Endothelial cell of umbilical vein (primary cell): ENCODE measurements around the gene STRN3. TPM values are rescaled to one million over a fixed set of nuclear protein-coding genes. Genes with fewer than 3 reads are reported as not detected.

ENCODE experiments used
- BruUV-seq: library from RNA; stranded (reverse); fragments of 400-500 nt; replicated peaks from 2 replicates; lab custom pipeline; 2021; lab: Mats Ljungman, UMichigan
- CTCF ChIA-PET: fragments of 300-600, 350-600 bp; sonication (Branson Sonifier 250); formaldehyde crosslinking; loops from one replicate; lab custom pipeline; 2021; ENCODE audit warnings: antibody characterized with exemption, inconsistent platforms; lab: Charles Lee
- POLR2A ChIA-PET: fragments of 300-600, 350-600 bp; sonication (Branson Sonifier 250); formaldehyde crosslinking; loops from one replicate; lab custom pipeline; 2021; ENCODE audit warnings: antibody characterized with exemption, inconsistent platforms; lab: Charles Lee
- DNase-seq: peaks from one replicate; pipeline ENCODE4 v3.0.0-alpha.2; 2011; ENCODE audit warnings: low read depth, low spot score
- FAIRE-seq: peaks from 2 replicates; lab custom pipeline; 2011; peaks lifted over from hg19 to GRCh38; lab: Jason Lieb, UNC
- H2AFZ ChIP-seq: 2 replicates; pipeline ENCODE4 v1.6.0; 2012; ENCODE audit warnings: low read depth, low read length, control low read depth, inconsistent platforms
- H3K27ac ChIP-seq: 2 replicates; pipeline ENCODE4 v1.5.1; 2011; ENCODE audit warnings: low read depth, mild to moderate bottlenecking, control low read depth, low read length, moderate library complexity; ENCODE audit not compliant: insufficient read depth
- H3K27me3 ChIP-seq, 2 experiments: 2 replicates each; pipeline versions ENCODE4 v1.6.0 to v1.6.1; 2011; ENCODE audit warnings: low read length in 2 of 2, mixed read lengths in 1 of 2; ENCODE audit not compliant: control insufficient read depth in 2 of 2, insufficient read depth in 2 of 2
- H3K36me3 ChIP-seq, 2 experiments: 2 replicates in 1 of 2; 3 replicates in 1 of 2; pipeline ENCODE4 v1.5.1; 2011; ENCODE audit warnings: low read length in 2 of 2, mild to moderate bottlenecking in 1 of 2, moderate library complexity in 1 of 2; ENCODE audit not compliant: control insufficient read depth in 2 of 2, insufficient read depth in 2 of 2; ENCODE audit errors: extremely low read depth in 1 of 2
- H3K4me1 ChIP-seq: 3 replicates; pipeline ENCODE4 v1.5.1; 2011; ENCODE audit warnings: mild to moderate bottlenecking, low read length; ENCODE audit not compliant: control insufficient read depth, insufficient read depth; ENCODE audit errors: extremely low read depth
- H3K4me2 ChIP-seq: 2 replicates; pipeline ENCODE4 v1.6.1; 2011; ENCODE audit warnings: low read length, control low read depth, mixed read lengths; ENCODE audit not compliant: insufficient read depth
- H3K4me3 ChIP-seq, 3 experiments: fragments of 200-600 bp in 1 of 3; sonication (generic), shearing (Covaris generic) in 1 of 3; replicated peaks in 1 of 3; 2 replicates each; pipeline ENCODE4 v1.5.1; 2011 to 2016; ENCODE audit warnings: control low read depth in 3 of 3, low read length in 3 of 3, mild to moderate bottlenecking in 2 of 3, inconsistent platforms in 1 of 3, low read depth in 1 of 3, moderate library complexity in 1 of 3; ENCODE audit not compliant: insufficient read depth in 1 of 3
- H3K79me2 ChIP-seq: 2 replicates; pipeline ENCODE4 v1.6.0; 2012; ENCODE audit warnings: low read length, inconsistent platforms; ENCODE audit not compliant: control insufficient read depth, insufficient read depth
- H3K9ac ChIP-seq: replicated peaks from 2 replicates; pipeline ENCODE3; 2011; ENCODE audit warnings: low read length, control low read depth; ENCODE audit not compliant: insufficient read depth; ENCODE audit errors: extremely low read depth
- H3K9me1 ChIP-seq: replicated peaks from 3 replicates; pipeline ENCODE4 v1.6.0; 2011; ENCODE audit warnings: mild to moderate bottlenecking, low read length; ENCODE audit not compliant: control insufficient read depth, insufficient read depth; ENCODE audit errors: extremely low read depth
- H3K9me3 ChIP-seq: replicated peaks from 2 replicates; pipeline ENCODE4 v1.5.1; 2012; ENCODE audit warnings: low read length, inconsistent platforms; ENCODE audit not compliant: control insufficient read depth, insufficient read depth
- H4K20me1 ChIP-seq: replicated peaks from 2 replicates; pipeline ENCODE3; 2011; ENCODE audit warnings: mild to moderate bottlenecking, low read length; ENCODE audit not compliant: control insufficient read depth, insufficient read depth; ENCODE audit errors: extremely low read depth
- CTCF ChIP-seq, 2 donors: IDR thresholded peaks; 1 replicate in 1 of 2; 2 replicates in 1 of 2; pipeline ENCODE4 v1.5.1; 2011; ENCODE audit warnings: low read length in 2 of 2, mild to moderate bottlenecking in 2 of 2, moderate library complexity in 2 of 2, control low read depth in 1 of 2, inconsistent platforms in 1 of 2, low read depth in 1 of 2; ENCODE audit not compliant: insufficient read depth in 1 of 2; ENCODE audit errors: extremely low read depth in 1 of 2
- EZH2 ChIP-seq: IDR thresholded peaks from 2 replicates; pipeline ENCODE4 v1.6.1; 2012; ENCODE audit warnings: borderline replicate concordance, low read depth, mild to moderate bottlenecking, moderate library complexity, low read length, inconsistent platforms; ENCODE audit not compliant: severe bottlenecking
- FOS ChIP-seq: IDR thresholded peaks from 2 replicates; pipeline ENCODE4 v1.6.1; 2011; ENCODE audit warnings: mild to moderate bottlenecking, low read length, moderate library complexity, borderline replicate concordance; ENCODE audit not compliant: insufficient read depth
- GATA2 ChIP-seq: IDR thresholded peaks from 2 replicates; pipeline ENCODE4 v1.7.0; 2011; ENCODE audit warnings: low read depth, mild to moderate bottlenecking, moderate library complexity, mixed read lengths, low read length; ENCODE audit not compliant: insufficient read length, insufficient read depth
- JUN ChIP-seq: IDR thresholded peaks from 2 replicates; pipeline ENCODE4 v1.6.1; 2011; ENCODE audit warnings: borderline replicate concordance, low read depth; ENCODE audit not compliant: insufficient read length, insufficient read depth
- MAX ChIP-seq: IDR thresholded peaks from 2 replicates; pipeline ENCODE4 v1.6.1; 2011; ENCODE audit not compliant: insufficient read depth, insufficient read length
- MYC ChIP-seq: IDR thresholded peaks from one replicate; pipeline ENCODE4 v1.6.1; 2011; ENCODE audit warnings: mild to moderate bottlenecking, low read depth, low read length
- POLR2A ChIP-seq: IDR thresholded peaks from 2 replicates; pipeline ENCODE4 v1.6.1; 2012; ENCODE audit warnings: low read depth, mild to moderate bottlenecking, control low read depth, low read length
- POLR2AphosphoS5 ChIP-seq: IDR thresholded peaks from 2 replicates; pipeline ENCODE4 v1.6.1; 2012; ENCODE audit warnings: low read depth, mild to moderate bottlenecking, control low read depth, low read length, moderate library complexity; ENCODE audit not compliant: insufficient read depth
- dilution Hi-C: fragments of 300-500 bp; cut with MboI; formaldehyde crosslinking; loops from one replicate; pipeline ENCODE4 v1.15.0; 2019; ENCODE audit warnings: low sequenced_read_pairs; ENCODE audit not compliant: extremely low pct_ligation_motif_present
- intact Hi-C: fragments of 100-400 bp; cut with micrococcal nuclease; formaldehyde crosslinking; loops from one replicate; pipeline ENCODE4 v1.10.0; 2022
- polyA plus RNA-seq, 4 experiments: library from polyadenylated mRNA; depleted of rRNA in 3 of 4; stranded (reverse) in 3 of 4; unstranded in 1 of 4; fragments of >200 nt; gene quantifications; 2 replicates each; pipeline versions ENCODE4 v1.2.1 to v1.2.3, GENCODE V29; 2011 to 2012; ENCODE audit warnings: missing spikeins in 1 of 4
- total RNA-seq: library from RNA; stranded (reverse); gene quantifications from 2 replicates; pipeline ENCODE4 v1.2.3, GENCODE V29; 2021

The STRN3 gene
- total and polyA plus RNA-seq, 2 donors (not counting 3 experiments of a cell fraction or from before 2014, with no cell fraction given) = 8.4 to 35.1 TPM

- H3K27me3 ChIP-seq = no peaks in the 10 kb centered on the region
- H3K36me3 ChIP-seq = no peaks in the 10 kb centered on the region
- H3K4me1 ChIP-seq = peaks cover 23% of the 10 kb centered on the region
- H3K79me2 ChIP-seq = no peaks in the 10 kb centered on the region
- no peak for DNase-seq
- H3K9me1 ChIP-seq = no peaks in the 10 kb centered on the region
- ChIA-PET POLR2A (interaction anchor here (1.0 kb wide), 1 partner anchor 10 kb away, joined by 4 read pairs; the partner anchor contains the start of gene STRN3), CTCF (no interaction called here)
- H3K9me3 ChIP-seq = no peaks in the 10 kb centered on the region
- no peaks in the 10 kb centered on the region for H4K20me1 ChIP-seq
- no peak overlapping the region for H3K9ac ChIP-seq
- H3K4me3 ChIP-seq = no peak overlapping the region
- no peak for FAIRE-seq
- no TSS peak for BruUV-seq
- H3K27ac ChIP-seq = no peak overlapping the region
- dilution Hi-C loops = no loop called here
- TF ChIP-seq EZH2 (no peak), POLR2A (no peak), POLR2AphosphoS5 (no peak), JUN (no peak), FOS (no peak), GATA2 (no peak), CTCF (IDR thresholded peaks at IDR 0.05; ENCODE audit: extremely low read depth in 1 of 2, insufficient read depth in 1 of 2, low read depth in 1 of 2, low read length in 2 of 2) (no peak), MAX (no peak), MYC (no peak)
- H3K4me2 ChIP-seq = no peak overlapping the region
- intact Hi-C loops = no loop called here
- H2AFZ ChIP-seq = no peak overlapping the region
Measured at GRCh38 chr14:31036552-31036951, 10.4 kb upstream of the STRN3 start.
